ELR (cell line): ENCODE results near the gene ADSS1.
A peak's percentile ranks its signal among the peaks of the same experiment; 100 is the strongest.

ENCODE experiments used
- DNase-seq: peaks from one replicate; pipeline ENCODE4 v3.0.0-alpha.2; 2015; ENCODE audit warnings: low read depth

ADSS1 gene

GRCh38 chr14:104770851-104771272 lies 46.8 kb downstream of the ADSS1 start:
- peak; percentile 54 for DNase-seq

- DNase-seq = no peak
These were observed 47.3 kb downstream of the ADSS1 start for GRCh38 chr14:104771374-104771773.

GRCh38 chr14:104771918-104772706 lies 48.1 kb downstream of the ADSS1 start:
- DNase-seq = no peak

- no peak for DNase-seq
These were observed 48.9 kb downstream of the ADSS1 start for GRCh38 chr14:104772707-104773504.

- DNase-seq = no peak
These were observed 49.8 kb downstream of the ADSS1 start for GRCh38 chr14:104773505-104774452.

GRCh38 chr14:104774453-104775072 lies 50.5 kb downstream of the ADSS1 start:
- no peak for DNase-seq

- no peak for DNase-seq
These were observed 51.1 kb downstream of the ADSS1 start for GRCh38 chr14:104775073-104775489.

- DNase-seq = no peak
These were observed 52.5 kb downstream of the ADSS1 start for GRCh38 chr14:104776481-104776880.

GRCh38 chr14:104776961-104777807 lies 53.2 kb downstream of the ADSS1 start:
- no peak for DNase-seq

- DNase-seq = no peak
These were observed 53.8 kb downstream of the ADSS1 start for GRCh38 chr14:104777808-104778249.

- no peak for DNase-seq
These were observed 54.8 kb downstream of the ADSS1 start for GRCh38 chr14:104778694-104779331.

GRCh38 chr14:104779776-104780512 lies 55.9 kb downstream of the ADSS1 start:
- DNase-seq = no peak

GRCh38 chr14:104780513-104781030 lies 56.5 kb downstream of the ADSS1 start:
- no peak for DNase-seq

GRCh38 chr14:104781271-104782077 lies 57.4 kb downstream of the ADSS1 start:
- DNase-seq = no peak

- no peak for DNase-seq
These were observed 58.2 kb downstream of the ADSS1 start for GRCh38 chr14:104782086-104782807.

- DNase-seq = no peak
These were observed 58.7 kb downstream of the ADSS1 start for GRCh38 chr14:104782808-104783139.

- DNase-seq = no peak
These were observed 59.6 kb downstream of the ADSS1 start for GRCh38 chr14:104783484-104784217.
